Glomerular endothelial cell (primary cell): Measurements from ENCODE around the gene WASHC3. TPM values are rescaled to one million over a fixed set of nuclear protein-coding genes. Genes with fewer than 3 reads are reported as not detected.
"Not testable (repeated sequence)": the region's sequence is repeated elsewhere in the genome, so short reads cannot be mapped to it uniquely, and the experiment has no call there.

Source experiments
- DNase-seq: peaks from one replicate; pipeline ENCODE4 v3.0.0-alpha.2; 2011; ENCODE audit warnings: low read depth, low spot score; ENCODE audit errors: extremely low read depth
- total RNA-seq: library from RNA; depleted of rRNA; stranded (reverse); fragments of >200 nt; gene quantifications from 2 replicates; pipeline ENCODE4 v1.2.3, GENCODE V29; 2015

The WASHC3 gene
- total RNA-seq, 1 donor from 2014 or later: 67.8 TPM

GRCh38 chr12:102051431-102051965 lies 10.3 kb downstream of the WASHC3 start:
- DNase-seq: no peak

DNA sequence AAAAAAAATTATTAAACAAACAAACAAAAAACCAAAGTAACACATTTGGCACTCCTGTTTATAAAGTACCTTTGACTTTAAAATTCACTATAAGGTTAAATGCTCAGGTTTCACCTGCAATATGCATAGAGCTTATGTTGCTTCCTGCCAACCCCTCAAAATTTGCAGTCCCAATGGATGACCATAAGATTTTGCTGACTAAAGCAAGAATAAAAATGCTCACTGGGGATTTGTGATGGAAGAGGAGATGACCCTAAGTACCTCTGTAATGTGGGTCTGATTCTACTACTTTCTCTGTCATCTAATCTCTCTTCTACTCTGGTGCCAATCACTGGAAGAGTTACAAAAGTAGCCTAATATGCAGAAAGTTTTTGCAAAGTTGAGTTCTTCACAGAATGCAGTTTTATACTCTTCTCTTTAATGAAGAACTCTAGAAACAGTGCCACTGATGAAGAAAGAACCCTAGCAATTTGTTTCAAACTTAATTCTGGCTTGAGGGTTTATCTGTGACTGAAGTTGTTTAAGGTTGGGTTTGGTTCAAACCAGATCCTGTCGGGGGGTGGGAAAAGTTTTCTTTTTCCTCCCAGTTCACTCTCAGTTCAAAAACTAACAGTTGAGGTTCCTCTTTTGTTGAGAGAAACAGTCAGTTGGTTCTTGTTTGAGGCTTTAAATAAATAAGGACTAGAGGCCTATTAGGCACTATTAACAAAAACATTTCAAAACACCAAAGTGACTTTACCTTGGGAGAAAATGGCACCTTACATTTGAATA lies 10.9 kb downstream of the WASHC3 start:
- no peak for DNase-seq

- no peak for DNase-seq
Measured at GRCh38 chr12:102043928-102044327, 17.9 kb downstream of the WASHC3 start.

GRCh38 chr12:102033991-102034745 lies 27.6 kb downstream of the WASHC3 start:
- no peak for DNase-seq

DNA sequence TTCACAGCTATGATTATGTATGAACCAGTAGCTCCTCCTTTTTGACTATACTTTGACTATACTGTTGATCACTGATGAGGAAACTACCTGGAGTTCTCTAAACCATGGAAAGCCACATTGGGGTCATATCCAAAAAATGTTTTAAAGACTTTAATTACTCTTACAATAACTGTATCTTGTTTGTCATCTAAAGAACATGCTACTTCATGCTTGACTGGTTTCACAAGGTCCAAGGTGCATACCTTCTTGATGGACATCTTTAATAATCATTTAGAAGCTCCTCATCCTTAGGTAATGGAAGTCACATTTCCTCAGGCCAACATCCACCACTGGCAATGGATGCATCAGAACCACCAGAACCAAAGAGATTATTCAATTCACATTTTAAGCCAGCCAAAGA lies 29.9 kb downstream of the WASHC3 start:
- no peak for DNase-seq

- DNase-seq: no peak
Measured at GRCh38 chr12:102029141-102029540, 32.6 kb downstream of the WASHC3 start.

- no peak for DNase-seq
Measured at GRCh38 chr12:102026728-102027127, 35.1 kb downstream of the WASHC3 start.

GRCh38 chr12:102024765-102025164 lies 37.0 kb downstream of the WASHC3 start:
- no peak for DNase-seq

- DNase-seq: no peak
Measured at GRCh38 chr12:102023343-102023930, 38.4 kb downstream of the WASHC3 start.

- no peak for DNase-seq
Measured at GRCh38 chr12:102022286-102022685, 39.5 kb downstream of the WASHC3 start.

- DNase-seq: no peak
Measured at GRCh38 chr12:102021540-102022246, 40.1 kb downstream of the WASHC3 start.

- DNase-seq: not testable (repeated sequence)
Measured at GRCh38 chr12:102018607-102019006, 43.2 kb downstream of the WASHC3 start.

DNA sequence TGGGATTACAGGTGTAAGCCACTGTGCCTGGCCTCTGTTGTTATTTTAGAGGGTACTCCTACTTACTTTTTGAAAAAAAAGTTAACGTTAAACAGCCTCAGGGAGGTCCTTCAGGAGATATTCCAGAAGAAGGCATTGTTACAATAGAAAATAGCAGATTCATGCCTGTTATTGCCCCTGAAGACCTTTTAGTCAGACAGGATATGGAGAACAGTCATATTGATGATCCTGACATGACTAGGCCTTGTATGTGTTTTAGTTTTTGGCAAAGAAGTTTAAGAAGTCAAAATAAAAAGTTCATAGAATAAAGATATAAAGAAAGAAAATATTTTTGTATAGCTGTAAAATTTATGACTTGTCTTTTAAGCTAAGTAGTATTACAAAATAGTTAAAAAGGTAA lies 45.3 kb downstream of the WASHC3 start:
- no peak for DNase-seq

GRCh38 chr12:102010265-102010994 lies 51.4 kb downstream of the WASHC3 start:
- no peak for DNase-seq

GRCh38 chr12:102009796-102010195 lies 52.0 kb downstream of the WASHC3 start:
- DNase-seq: no peak

- DNase-seq: no peak
Measured at GRCh38 chr12:102008615-102009126, 53.1 kb downstream of the WASHC3 start.

DNA sequence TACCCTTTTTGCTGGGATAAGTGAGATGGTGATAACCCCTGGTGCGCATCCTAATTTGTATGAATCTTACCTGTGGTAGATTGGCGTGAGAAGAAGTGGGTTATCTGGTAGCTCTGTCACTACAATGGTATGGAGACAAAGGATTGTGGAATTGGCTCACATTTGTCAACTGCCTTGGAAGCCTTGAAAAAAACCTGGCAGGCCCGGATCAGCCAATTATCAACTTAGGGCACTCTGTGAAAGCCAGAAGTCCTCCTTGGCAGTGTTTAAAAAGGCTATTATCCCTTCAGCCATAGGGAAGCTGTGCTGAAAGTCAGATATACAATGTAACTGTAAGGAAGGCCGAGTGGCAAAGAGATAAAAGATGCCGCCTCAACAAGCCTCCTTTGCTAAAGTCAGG lies 56.5 kb downstream of the WASHC3 start:
- no peak for DNase-seq

DNA sequence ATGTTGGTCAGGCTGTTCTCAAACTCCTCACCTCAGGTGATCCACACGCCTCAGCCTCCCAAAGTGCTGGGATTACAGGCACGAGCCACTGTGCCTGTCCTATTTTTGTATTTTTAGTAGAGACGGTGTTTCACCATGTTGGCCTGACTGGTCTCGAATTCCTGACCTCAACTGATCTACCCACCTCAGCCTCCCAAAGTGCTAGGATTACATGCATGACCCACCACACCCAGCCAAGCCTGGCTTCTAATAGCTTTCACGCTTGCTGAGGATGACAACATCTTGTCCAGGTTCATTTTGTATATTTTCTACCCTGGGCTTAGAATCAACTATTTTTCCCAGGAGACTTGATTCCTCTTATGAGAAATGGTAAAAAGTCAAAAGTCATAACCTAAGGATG lies 64.7 kb downstream of the WASHC3 start:
- DNase-seq: no peak

DNA sequence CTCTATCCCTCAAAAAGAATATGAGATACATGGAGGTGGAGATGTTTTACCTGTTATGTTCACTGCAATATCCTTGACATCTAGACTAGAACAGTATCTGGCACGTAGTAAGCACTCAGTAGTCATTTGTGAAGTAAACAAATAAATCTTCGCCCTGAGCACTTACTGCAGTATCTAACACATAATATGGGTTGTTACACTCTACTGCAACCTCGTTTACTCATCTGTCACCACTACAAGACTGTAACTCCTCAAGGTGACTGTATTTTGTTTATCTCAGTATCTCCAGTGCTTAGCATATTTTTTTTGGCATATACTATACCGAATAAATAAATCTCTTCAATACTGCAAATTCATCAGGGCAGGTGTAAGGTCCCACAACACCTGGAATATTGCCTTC lies 66.1 kb downstream of the WASHC3 start:
- no peak for DNase-seq

DNA sequence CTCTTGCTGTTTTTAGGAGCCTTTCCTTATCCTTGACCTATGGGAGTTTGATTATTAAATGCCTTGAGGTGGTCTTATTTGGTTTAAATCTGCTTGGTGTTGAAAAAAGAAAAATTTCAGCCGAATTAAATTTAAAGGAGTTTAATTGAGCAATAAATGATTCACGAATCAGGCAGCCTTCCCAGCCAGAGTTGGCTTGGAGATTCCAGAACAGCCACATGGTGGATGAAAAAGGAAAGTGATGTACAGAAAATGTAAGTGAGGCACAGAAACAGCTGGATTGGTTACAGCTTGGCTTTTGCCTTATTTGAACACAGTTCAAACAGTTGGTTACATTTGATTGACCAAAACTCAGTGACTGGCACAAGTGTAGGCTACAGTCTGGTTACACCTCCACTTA lies 69.7 kb downstream of the WASHC3 start:
- DNase-seq: no peak
